Ectodermal cell (in vitro differentiated cells): ENCODE data around the gene HHAT.

Experiments used
- H3K27ac ChIP-seq: 2 replicates; pipeline ENCODE4 v1.7.0; 2013; ENCODE audit warnings: mild to moderate bottlenecking, low read depth, low read length; ENCODE audit not compliant: insufficient read depth, poor library complexity, severe bottlenecking
- H3K27me3 ChIP-seq: 2 replicates; pipeline ENCODE4 v1.7.0; 2013; ENCODE audit warnings: mild to moderate bottlenecking, low read length; ENCODE audit not compliant: insufficient read depth, control insufficient read depth, poor library complexity, severe bottlenecking
- H3K36me3 ChIP-seq: one replicate; pipeline ENCODE4 v1.7.0; 2013; ENCODE audit warnings: low read length; ENCODE audit not compliant: control insufficient read depth, insufficient read depth
- H3K4me1 ChIP-seq: one replicate; pipeline ENCODE4 v1.7.0; 2013; ENCODE audit warnings: low read length; ENCODE audit not compliant: control insufficient read depth, insufficient read depth
- H3K4me3 ChIP-seq: 2 replicates; pipeline ENCODE4 v1.7.0; 2013; ENCODE audit warnings: low read depth, low read length, control low read depth; ENCODE audit not compliant: insufficient read depth
- H3K9me3 ChIP-seq: 2 replicates; pipeline ENCODE4 v1.7.0; 2013; ENCODE audit warnings: mild to moderate bottlenecking, low read length, moderate library complexity; ENCODE audit not compliant: control insufficient read depth
- WGBS, 2 experiments: methylation state at CpG; one replicate each; pipeline ENCODE4 v1.1.7; 2013; ENCODE audit warnings: missing lambda C conversion rate in 2 of 2; 5-methylcytosine and 5-hydroxymethylcytosine counted together

Gene HHAT

DNA sequence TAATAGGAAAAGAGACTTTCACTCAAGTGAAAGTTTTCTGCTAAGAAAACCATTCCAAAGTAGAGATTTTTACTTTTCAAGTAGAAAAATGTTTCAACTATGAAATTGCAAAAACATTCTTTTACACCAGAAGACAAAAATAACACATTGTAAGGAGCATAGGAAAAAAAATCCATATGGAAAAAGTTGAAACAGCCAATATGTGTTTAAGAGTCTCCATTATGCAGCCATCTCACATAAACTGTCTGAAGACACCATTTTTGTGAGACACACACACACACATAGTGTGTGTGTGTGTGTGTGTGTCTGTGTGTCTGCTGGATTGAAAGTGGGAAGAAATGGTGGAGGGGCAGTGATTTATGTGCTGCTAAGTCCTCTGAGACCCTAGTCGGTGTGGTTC is 162.1 kb downstream of the HHAT start:
- Histone ChIP-seq H3K4me3 (no peak overlapping the region), H3K36me3 (no peaks in the 10 kb centered on the region), H3K27ac (no peak overlapping the region), H3K27me3 (no peaks in the 10 kb centered on the region), H3K4me1 (no peaks in the 10 kb centered on the region), H3K9me3 (no peaks in the 10 kb centered on the region)
- 84 to 93% methylated on average over 1 of the region's 1 CpG for WGBS, 2 experiments

DNA sequence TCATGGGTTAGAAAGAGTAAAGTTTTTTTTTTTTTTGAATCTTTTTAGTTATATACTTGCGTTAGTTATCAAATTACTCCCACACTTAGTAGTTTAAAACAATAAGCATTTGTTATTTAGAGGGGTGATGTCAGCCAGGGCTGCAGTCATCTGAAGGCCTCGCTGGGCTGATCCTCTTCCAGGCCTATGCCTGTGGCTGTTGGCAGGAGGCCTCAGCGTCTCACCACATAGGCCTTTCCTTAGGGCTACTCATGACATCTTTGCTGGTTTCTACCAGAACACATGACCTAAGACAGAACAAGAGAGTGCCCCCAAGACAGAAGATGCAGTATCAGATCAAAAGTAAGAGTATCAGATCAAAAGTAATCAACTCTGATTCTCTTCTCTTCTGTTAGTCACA is 167.4 kb downstream of the HHAT start:
- H3K4me1 ChIP-seq, result no peaks in the 10 kb centered on the region
- no peaks in the 10 kb centered on the region for H3K36me3 ChIP-seq
- WGBS, 2 experiments, result 86 to 92% methylated on average over 2 of the region's 3 CpGs
- no peak overlapping the region for H3K4me3 ChIP-seq
- no peak overlapping the region for H3K27ac ChIP-seq
- no peaks in the 10 kb centered on the region for H3K27me3 ChIP-seq
- H3K9me3 ChIP-seq, result no peaks in the 10 kb centered on the region

DNA sequence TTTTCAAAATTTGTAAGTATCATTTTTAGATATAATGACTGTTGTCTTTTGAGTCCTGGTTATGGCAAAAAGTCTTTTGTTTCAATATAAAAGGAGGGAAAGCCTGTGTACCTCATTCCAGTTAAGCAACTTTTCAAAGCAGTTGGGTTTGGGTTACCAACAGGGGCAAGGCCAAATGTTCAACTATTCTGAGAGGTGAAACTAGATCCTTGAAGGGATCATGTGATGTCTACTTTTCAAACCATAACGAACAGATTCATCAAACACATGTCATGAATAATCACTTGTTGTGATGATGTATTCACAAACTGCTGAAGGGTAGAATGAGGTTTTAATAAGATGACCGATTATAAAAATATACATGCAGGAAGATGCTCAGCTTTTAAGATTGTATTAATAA is 171.3 kb downstream of the HHAT start:
- Histone ChIP-seq H3K4me1 (no peaks in the 10 kb centered on the region), H3K36me3 (no peaks in the 10 kb centered on the region), H3K27ac (no peak overlapping the region), H3K9me3 (no peaks in the 10 kb centered on the region), H3K27me3 (no peaks in the 10 kb centered on the region), H3K4me3 (no peak overlapping the region)
- 95 to 100% methylated on average over 1 to 2 of the region's 2 CpGs for WGBS, 2 experiments

DNA sequence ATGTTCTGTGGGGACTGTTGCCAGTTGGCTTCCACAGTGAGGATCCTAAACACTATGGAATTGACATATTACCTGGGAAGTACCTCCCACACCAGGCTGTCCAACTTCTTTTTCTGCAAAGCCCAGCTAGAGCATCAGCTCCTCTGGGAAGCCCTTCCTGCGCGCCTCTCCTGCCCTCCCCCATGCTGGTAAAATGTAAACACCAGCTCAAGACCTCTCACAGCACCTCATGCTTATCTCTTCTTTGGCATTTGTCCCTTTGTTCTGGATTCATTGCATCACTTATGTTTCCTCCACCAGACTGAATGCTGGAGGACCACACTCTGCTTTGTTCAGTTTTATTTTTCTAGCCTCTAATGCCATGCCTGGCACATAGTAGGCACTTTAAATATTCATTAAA is 172.1 kb downstream of the HHAT start:
- no peaks in the 10 kb centered on the region for H3K4me1 ChIP-seq
- 86 to 90% methylated on average over 2 of the region's 2 CpGs for WGBS, 2 experiments
- H3K27ac ChIP-seq, result no peak overlapping the region
- H3K4me3 ChIP-seq, result no peak overlapping the region
- no peaks in the 10 kb centered on the region for H3K36me3 ChIP-seq
- H3K9me3 ChIP-seq, result no peaks in the 10 kb centered on the region
- H3K27me3 ChIP-seq, result no peaks in the 10 kb centered on the region

DNA sequence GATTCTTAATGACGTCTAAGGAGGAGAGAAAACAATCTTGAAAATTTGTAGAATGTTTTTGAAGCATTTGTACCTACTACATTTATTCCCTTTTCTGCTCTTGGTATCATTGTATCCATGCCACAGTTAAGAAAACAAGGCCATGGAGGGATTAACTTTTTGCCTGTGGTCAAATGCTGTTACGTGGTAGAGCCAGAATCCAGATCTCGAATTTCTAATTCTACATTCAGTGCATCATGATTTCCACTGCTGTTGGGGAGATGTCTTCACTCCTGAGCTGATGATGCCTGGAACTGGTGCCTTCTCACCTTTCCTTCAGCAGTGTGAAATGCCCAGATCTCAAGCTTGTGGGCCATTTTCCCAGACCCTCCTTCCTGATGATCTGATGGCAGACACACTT is 175.6 kb downstream of the HHAT start:
- H3K4me3 ChIP-seq, result no peak overlapping the region
- no peaks in the 10 kb centered on the region for H3K9me3 ChIP-seq
- no peak overlapping the region for H3K27ac ChIP-seq
- H3K4me1 ChIP-seq, result no peaks in the 10 kb centered on the region
- H3K36me3 ChIP-seq, result no peaks in the 10 kb centered on the region
- no peaks in the 10 kb centered on the region for H3K27me3 ChIP-seq
- WGBS, 2 experiments, result 86 to 97% methylated on average over 2 to 3 of the region's 3 CpGs

DNA sequence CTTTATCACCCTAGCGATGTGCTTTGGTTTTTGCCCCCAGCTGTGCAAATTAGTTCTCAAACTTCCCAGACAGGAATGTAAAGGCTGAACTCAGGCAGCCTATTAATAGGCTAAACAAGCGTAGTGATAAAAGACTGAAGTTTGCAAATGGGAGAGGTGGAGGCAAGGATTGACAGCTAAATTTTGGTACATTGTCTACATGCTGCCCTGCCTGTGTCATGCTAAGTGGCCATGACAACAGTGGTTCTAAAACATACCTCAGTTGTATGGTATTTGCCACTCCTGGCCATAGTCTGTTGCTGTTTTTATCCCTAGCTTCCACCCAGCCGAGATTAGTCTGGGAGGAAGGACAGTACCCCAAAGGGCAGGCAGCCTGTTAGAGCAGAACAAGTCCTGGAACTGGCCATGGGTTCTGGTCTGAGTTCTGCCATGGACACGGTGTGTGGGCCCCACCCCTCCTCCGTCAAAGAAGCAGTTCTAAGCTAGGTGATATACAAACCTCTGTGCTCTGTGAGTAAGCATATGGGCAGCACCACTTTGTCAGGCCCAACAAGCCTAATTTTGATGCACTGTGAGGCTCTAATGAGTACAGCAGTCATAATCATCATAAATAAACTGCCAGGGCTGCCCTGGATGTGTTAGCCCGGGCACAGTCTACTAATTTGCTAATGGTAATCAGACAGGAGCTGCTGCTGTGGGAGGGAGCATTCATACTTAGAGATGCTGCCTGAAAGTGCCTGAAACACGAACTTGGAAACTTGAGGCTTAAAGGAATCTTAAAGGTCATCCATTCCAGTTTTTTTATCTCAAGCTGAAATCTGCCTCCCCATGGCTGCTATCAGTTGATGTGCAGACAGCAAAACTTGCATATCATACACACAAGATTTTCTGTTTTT is 177.1 kb downstream of the HHAT start:
- Histone ChIP-seq H3K4me3 (no peak overlapping the region), H3K9me3 (no peaks in the 10 kb centered on the region), H3K27me3 (no peaks in the 10 kb centered on the region), H3K27ac (no peak overlapping the region), H3K36me3 (no peaks in the 10 kb centered on the region), H3K4me1 (no peaks in the 10 kb centered on the region)
- 73 to 75% methylated on average over 7 of the region's 7 CpGs for WGBS, 2 experiments

DNA sequence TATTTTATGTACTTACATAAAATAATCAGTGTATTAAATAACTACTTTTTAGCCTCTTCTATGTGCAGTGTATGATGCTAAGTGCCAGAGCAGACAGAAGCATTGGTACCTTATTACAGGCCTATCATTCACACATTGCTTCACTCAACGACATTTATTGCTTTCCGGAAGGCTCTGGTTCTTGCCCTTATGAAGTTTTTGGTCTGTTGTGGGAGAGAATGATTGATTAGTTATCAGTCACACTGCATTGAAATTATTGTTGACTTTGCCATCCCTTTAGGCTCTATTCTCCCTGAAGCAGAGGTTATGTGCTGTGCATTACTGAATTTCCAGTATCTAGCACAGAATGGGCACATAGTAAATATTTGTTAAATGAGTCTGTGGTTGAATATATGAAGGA is 178.0 kb downstream of the HHAT start:
- Histone ChIP-seq H3K27me3 (no peaks in the 10 kb centered on the region), H3K4me1 (no peaks in the 10 kb centered on the region), H3K27ac (no peak overlapping the region), H3K4me3 (no peak overlapping the region), H3K9me3 (no peaks in the 10 kb centered on the region), H3K36me3 (no peaks in the 10 kb centered on the region)
- WGBS, 2 experiments, result 96 to 100% methylated on average over 2 of the region's 2 CpGs

DNA sequence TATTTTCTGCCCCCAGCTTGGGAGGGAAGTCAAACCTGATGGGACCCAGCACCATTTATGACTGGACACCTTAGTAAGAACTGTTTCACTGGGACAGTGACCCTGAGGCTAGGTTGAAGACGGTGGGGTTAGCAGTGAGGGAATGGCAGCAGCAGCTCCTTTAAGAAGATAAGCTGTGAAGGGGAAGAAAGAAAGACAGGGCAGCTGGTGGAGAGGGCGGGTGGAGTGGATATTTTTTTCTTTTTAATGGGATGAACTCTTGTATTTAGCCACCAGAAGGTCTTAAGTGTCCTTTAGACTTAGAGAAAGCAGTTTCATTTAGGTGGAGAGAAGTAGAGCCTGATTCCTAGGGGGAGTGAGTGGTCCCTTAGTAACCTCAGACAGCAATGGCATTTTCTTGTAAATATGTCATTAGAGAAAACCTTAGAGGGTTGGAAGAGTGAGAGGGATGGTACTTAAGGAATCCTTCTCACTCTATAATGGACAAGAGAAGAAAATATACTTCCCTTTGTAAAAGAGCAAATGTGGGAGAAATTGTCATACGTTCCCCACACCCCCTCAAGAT is 187.5 kb downstream of the HHAT start:
- no peaks in the 10 kb centered on the region for H3K36me3 ChIP-seq
- 72 to 78% methylated on average over 2 of the region's 3 CpGs for WGBS, 2 experiments
- H3K4me3 ChIP-seq, result no peak overlapping the region
- H3K27ac ChIP-seq, result no peak overlapping the region
- H3K9me3 ChIP-seq, result no peaks in the 10 kb centered on the region
- no peaks in the 10 kb centered on the region for H3K27me3 ChIP-seq
- H3K4me1 ChIP-seq, result no peaks in the 10 kb centered on the region

DNA sequence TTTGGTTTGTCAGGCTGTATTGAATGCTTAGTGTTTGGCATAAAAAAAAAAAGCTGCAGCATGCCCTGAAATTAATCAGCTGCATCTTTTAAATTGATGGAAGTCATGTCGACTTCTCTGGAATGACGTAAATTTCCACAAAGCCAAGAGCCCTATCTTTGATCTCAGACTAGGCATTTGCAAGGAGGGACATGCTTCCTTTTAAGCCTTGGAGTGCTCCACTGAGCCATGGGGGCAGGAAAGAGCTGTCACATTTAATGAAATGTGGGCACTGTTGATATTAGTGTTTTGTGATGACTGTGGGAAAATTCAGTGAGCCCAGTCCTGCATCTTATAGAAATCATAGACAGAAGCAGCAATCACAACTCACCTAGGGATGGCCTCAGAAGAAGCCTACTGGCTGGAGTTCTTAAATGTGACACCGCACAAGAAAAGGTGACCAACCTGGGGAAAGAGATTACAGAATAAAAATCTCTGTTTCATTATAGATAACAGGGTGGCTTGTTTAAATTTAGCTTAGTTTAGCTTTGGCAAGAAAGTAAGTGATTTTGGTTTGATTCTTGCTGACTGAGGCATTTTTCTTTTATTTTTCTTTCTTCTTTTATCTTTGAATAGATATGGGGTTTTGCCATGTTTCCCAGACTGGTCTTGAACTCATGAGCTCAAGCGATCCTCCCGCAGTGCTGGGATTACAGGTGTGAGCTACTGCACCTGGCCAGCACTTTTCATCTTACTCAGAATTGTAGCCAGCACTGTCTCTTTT is 188.2 kb downstream of the HHAT start:
- Histone ChIP-seq H3K27me3 (no peaks in the 10 kb centered on the region), H3K9me3 (no peaks in the 10 kb centered on the region), H3K4me1 (no peaks in the 10 kb centered on the region), H3K36me3 (no peaks in the 10 kb centered on the region), H3K4me3 (no peak overlapping the region), H3K27ac (no peak overlapping the region)
- 92 to 98% methylated on average over 5 of the region's 5 CpGs for WGBS, 2 experiments

DNA sequence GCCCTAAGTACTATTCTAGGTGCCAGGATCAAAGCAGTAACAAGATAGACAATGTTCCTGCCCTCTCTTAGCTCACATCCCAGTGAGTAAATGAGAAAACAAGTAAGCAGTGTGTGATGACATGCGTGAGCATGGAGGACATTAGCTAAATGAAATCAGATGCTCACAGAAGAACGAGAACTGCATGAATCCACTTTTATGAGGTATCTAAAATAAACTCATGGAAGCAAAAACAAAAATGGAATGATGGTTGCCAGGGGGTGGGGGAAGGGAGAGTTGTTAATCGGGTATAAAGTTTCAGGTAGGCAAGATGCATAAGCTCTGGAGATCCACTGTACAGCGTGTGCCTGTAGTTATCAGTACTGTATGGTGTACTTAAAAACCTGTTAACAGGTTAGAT is 195.1 kb downstream of the HHAT start:
- Histone ChIP-seq H3K27me3 (no peaks in the 10 kb centered on the region), H3K4me1 (peaks cover 10% of the 10 kb centered on the region), H3K27ac (no peak overlapping the region), H3K36me3 (no peaks in the 10 kb centered on the region), H3K9me3 (no peaks in the 10 kb centered on the region), H3K4me3 (no peak overlapping the region)
- WGBS, 2 experiments, result 96% methylated on average over 4 of the region's 4 CpGs
